SU-DHL-6 (cell line): ENCODE results near the gene GGT6.

Source experiments
- H2AFZ ChIP-seq: fragments of 200-600 bp; sonication (generic); 2 replicates; pipeline ENCODE4 v1.6.1; 2014; ENCODE audit warnings: low read depth, mild to moderate bottlenecking, moderate library complexity, mixed read lengths, antibody characterized with exemption, low read length; ENCODE audit not compliant: severe bottlenecking
- H3F3A ChIP-seq: fragments of 200-600 bp; shearing (Covaris generic); 2 replicates; pipeline ENCODE4 v1.6.0; 2016; ENCODE audit warnings: antibody characterized with exemption, mild to moderate bottlenecking; ENCODE audit not compliant: insufficient read depth
- H3K27ac ChIP-seq: fragments of 200-600 bp; sonication (generic); 2 replicates; pipeline ENCODE4 v1.5.1; 2016; ENCODE audit warnings: low read depth, mild to moderate bottlenecking, low read length, moderate library complexity, mixed read lengths
- H3K27me3 ChIP-seq: fragments of 200-600 bp; sonication (generic), shearing (Covaris generic); 2 replicates; pipeline ENCODE4 v1.6.0; 2014; ENCODE audit warnings: mild to moderate bottlenecking, low read length
- H3K36me3 ChIP-seq: fragments of 200-600 bp; sonication (generic); 2 replicates; pipeline ENCODE4 v1.6.1; 2014; ENCODE audit warnings: mild to moderate bottlenecking, low read length, mixed read lengths
- H3K4me2 ChIP-seq: fragments of 300-600, 200-600 bp; shearing (Covaris generic), sonication (generic); 2 replicates; pipeline ENCODE4 v1.6.0; 2014; ENCODE audit warnings: low read length, low read depth, mild to moderate bottlenecking; ENCODE audit not compliant: poor library complexity, severe bottlenecking
- H3K4me3 ChIP-seq: fragments of 200-600 bp; sonication (generic); 2 replicates; pipeline ENCODE4 v1.5.1; 2014; ENCODE audit warnings: antibody characterized with exemption, low read length, mild to moderate bottlenecking, mixed read lengths; ENCODE audit not compliant: insufficient read depth, poor library complexity, severe bottlenecking
- H3K79me2 ChIP-seq: fragments of 200-600 bp; sonication (generic); 2 replicates; pipeline ENCODE4 v1.6.1; 2014; ENCODE audit warnings: mild to moderate bottlenecking, low read length, moderate library complexity; ENCODE audit not compliant: insufficient read depth
- H3K9ac ChIP-seq: fragments of 200-600 bp; sonication (generic); 2 replicates; pipeline ENCODE4 v1.7.0; 2014; ENCODE audit warnings: mild to moderate bottlenecking, low read length
- H3K9me2 ChIP-seq: fragments of 200-600 bp; sonication (generic); replicated peaks from 2 replicates; pipeline ENCODE4 v1.6.1; 2014; ENCODE audit warnings: low read length; ENCODE audit not compliant: insufficient read depth
- H3K9me3 ChIP-seq: fragments of 200-600 bp; sonication (generic); 2 replicates; pipeline ENCODE4 v1.6.1; 2014; ENCODE audit warnings: low read length, mixed read lengths; ENCODE audit not compliant: insufficient read depth
- H4K20me1 ChIP-seq: fragments of 200-600 bp; sonication (generic); 2 replicates; pipeline ENCODE4 v1.6.1; 2014; ENCODE audit warnings: low read depth, mild to moderate bottlenecking, antibody characterized with exemption, low read length, moderate library complexity, mixed read lengths
- CTCF ChIP-seq: fragments of 200-600 bp; sonication (generic); IDR thresholded peaks from one replicate; pipeline ENCODE4 v1.5.1; 2017; ENCODE audit warnings: antibody characterized with exemption, mild to moderate bottlenecking, low read length, moderate library complexity; ENCODE audit not compliant: insufficient read depth, poor library complexity, severe bottlenecking
- EZH2phosphoT487 ChIP-seq: fragments of 200-600 bp; sonication (generic), shearing (Covaris generic); conservative IDR thresholded peaks from 2 replicates; pipeline ENCODE4 v1.6.1; 2018; ENCODE audit warnings: mild to moderate bottlenecking, antibody characterized with exemption, low read length, moderate library complexity, mixed read lengths

GGT6 gene

GRCh38 chr17:4602041-4602440, 41.7 kb upstream of the GGT6 start:
- Histone ChIP-seq H3K36me3 (no peaks in the 10 kb centered on the region), H3K27ac (no peak overlapping the region), H4K20me1 (no peaks in the 10 kb centered on the region), H3K9me2 (no peaks in the 10 kb centered on the region), H2AFZ (no peak overlapping the region), H3K4me3 (no peak overlapping the region), H3F3A (no peaks in the 10 kb centered on the region), H3K27me3 (no peaks in the 10 kb centered on the region), H3K79me2 (no peaks in the 10 kb centered on the region), H3K9ac (no peak overlapping the region), H3K4me2 (no peak overlapping the region), H3K9me3 (no peaks in the 10 kb centered on the region)
- TF ChIP-seq CTCF (no peak), EZH2phosphoT487 (no peak)

GRCh38 chr17:4601326-4601725, 40.9 kb upstream of the GGT6 start:
- Histone ChIP-seq H3K27me3 (no peaks in the 10 kb centered on the region), H3K27ac (no peak overlapping the region), H3K4me3 (no peak overlapping the region), H3K79me2 (no peaks in the 10 kb centered on the region), H3K9me2 (no peaks in the 10 kb centered on the region), H3K4me2 (no peak overlapping the region), H3K9me3 (no peaks in the 10 kb centered on the region), H3K36me3 (no peaks in the 10 kb centered on the region), H3F3A (no peaks in the 10 kb centered on the region), H3K9ac (no peak overlapping the region), H4K20me1 (no peaks in the 10 kb centered on the region), H2AFZ (no peak overlapping the region)
- no peak for TF ChIP-seq CTCF
- TF ChIP-seq EZH2phosphoT487: no peak

DNA sequence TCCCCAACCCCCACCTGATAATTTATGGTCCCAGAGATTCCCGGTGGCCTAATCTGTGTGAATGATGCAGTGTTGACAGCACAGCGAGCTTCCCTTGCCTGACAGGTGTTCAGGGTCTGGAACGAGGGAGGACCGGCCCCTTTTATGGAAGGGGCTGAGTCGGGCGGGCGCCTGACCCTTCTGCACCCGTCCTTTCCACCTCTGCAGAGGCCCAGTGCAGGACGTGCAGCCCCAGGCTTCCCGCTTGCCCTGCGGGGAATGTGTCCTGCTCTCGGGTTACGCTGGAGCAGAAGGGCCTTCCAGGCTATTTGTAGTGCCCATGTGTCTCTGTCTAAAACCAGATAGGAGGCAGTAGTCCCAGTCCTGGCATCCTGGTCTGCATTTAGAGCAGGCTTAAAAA, 40.2 kb upstream of the GGT6 start:
- no peak overlapping the region for H2AFZ ChIP-seq
- H4K20me1 ChIP-seq: no peaks in the 10 kb centered on the region
- no peak overlapping the region for H3K4me3 ChIP-seq
- no peaks in the 10 kb centered on the region for H3K9me2 ChIP-seq
- no peak overlapping the region for H3K9ac ChIP-seq
- H3K36me3 ChIP-seq: no peaks in the 10 kb centered on the region
- no peak overlapping the region for H3K4me2 ChIP-seq
- no peaks in the 10 kb centered on the region for H3K9me3 ChIP-seq
- TF ChIP-seq EZH2phosphoT487: no peak
- no peaks in the 10 kb centered on the region for H3F3A ChIP-seq
- no peaks in the 10 kb centered on the region for H3K79me2 ChIP-seq
- H3K27ac ChIP-seq: no peak overlapping the region
- H3K27me3 ChIP-seq: no peaks in the 10 kb centered on the region

DNA sequence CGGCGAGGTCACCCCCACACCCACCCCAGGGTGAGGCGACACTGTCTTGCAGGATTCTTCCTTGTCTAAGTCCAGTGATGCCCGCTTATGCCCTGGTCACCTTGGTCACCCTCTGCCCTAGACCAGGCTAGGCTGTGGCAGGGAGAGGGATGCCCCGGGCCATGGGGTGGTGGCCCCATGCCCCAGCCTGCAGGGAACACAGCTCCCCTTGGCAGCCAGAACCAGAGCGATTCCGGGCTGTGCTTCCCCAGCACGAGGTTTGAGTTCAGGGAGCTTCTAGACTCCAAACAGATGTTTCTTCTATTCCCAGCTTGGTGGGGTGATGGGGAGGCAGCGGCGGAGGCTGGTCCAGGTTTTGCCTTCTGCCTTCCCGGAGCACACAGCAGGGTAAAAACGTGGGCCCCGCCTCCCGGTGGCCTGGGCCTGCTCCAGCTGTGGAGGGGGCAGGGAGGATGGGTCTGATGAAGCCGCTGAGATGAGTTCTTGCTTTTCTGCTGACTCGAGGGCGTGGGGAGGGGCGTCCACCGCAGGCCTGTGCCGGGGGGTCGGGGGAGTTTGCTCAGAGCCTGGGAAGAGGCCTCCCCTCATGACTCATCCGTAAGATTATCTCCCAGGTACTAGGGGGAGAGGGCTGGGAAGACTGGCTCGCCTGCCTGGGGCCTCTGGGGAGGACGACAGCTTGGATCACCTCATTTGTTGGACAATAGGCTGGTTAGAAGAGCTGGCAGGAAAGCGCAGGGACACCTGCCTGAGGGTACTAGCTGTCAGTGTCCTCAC, 39.3 kb upstream of the GGT6 start:
- Histone ChIP-seq H4K20me1 (no peaks in the 10 kb centered on the region), H3K27me3 (no peaks in the 10 kb centered on the region), H3K79me2 (no peaks in the 10 kb centered on the region), H3K9ac (no peak overlapping the region), H2AFZ (no peak overlapping the region), H3K4me3 (no peak overlapping the region), H3K27ac (no peak overlapping the region), H3K36me3 (no peaks in the 10 kb centered on the region), H3F3A (no peaks in the 10 kb centered on the region), H3K4me2 (no peak overlapping the region), H3K9me2 (no peaks in the 10 kb centered on the region), H3K9me3 (no peaks in the 10 kb centered on the region)
- TF ChIP-seq EZH2phosphoT487: no peak
- no peak for TF ChIP-seq CTCF
